Measurements from ENCODE around the gene ZNF764. TPM values are rescaled to one million over a fixed set of nuclear protein-coding genes. Genes with fewer than 3 reads are reported as not detected.

ZNF764 gene
- total RNA-seq, 1 donor from 2014 or later, result 8.4 TPM

GRCh38 chr16:30533748-30534367 lies 24.3 kb downstream of the ZNF764 start:
- intact Hi-C loops (cut with DNase I), result no loop called here
- peak; percentile 1 to 13 for ATAC-seq

DNA sequence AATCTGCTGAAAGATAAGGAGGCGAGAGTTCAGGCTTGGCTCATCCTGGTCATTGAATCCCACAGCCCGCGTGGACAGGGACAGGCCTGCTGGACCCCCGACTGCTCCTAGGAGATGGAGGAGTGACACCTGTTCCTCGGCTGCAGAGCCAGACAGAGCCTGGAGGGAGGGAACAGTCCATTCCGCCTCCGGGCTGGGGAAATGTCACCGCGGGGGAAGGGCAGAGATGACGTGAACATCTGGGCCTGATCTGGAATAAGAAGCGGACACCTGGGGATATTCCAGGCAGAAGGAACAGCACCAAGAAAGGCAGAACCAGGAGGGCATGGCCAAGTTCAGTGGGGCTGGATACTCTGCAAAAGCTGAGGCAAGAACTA lies 25.0 kb downstream of the ZNF764 start:
- DNase-seq, result no peak
- intact Hi-C loops (cut with DNase I), result no loop called here
- no peak for ATAC-seq
- H3K36me3 ChIP-seq, result peaks cover 26% of the 10 kb centered on the region
- no peaks in the 10 kb centered on the region for H3K27me3 ChIP-seq (ENCODE audit: low read depth)
- H3K9me3 ChIP-seq, result no peaks in the 10 kb centered on the region
- H3K4me1 ChIP-seq, result peaks cover 38% of the 10 kb centered on the region
- no peak overlapping the region for H3K27ac ChIP-seq
- H3K4me3 ChIP-seq, result peak overlapping the region; percentile 84
- TF ChIP-seq, protein P1, sequence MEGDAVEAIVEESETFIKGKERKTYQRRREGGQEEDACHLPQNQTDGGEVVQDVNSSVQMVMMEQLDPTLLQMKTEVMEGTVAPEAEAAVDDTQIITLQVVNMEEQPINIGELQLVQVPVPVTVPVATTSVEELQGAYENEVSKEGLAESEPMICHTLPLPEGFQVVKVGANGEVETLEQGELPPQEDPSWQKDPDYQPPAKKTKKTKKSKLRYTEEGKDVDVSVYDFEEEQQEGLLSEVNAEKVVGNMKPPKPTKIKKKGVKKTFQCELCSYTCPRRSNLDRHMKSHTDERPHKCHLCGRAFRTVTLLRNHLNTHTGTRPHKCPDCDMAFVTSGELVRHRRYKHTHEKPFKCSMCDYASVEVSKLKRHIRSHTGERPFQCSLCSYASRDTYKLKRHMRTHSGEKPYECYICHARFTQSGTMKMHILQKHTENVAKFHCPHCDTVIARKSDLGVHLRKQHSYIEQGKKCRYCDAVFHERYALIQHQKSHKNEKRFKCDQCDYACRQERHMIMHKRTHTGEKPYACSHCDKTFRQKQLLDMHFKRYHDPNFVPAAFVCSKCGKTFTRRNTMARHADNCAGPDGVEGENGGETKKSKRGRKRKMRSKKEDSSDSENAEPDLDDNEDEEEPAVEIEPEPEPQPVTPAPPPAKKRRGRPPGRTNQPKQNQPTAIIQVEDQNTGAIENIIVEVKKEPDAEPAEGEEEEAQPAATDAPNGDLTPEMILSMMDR (IDR thresholded peaks at IDR 0.05), result no peak

More at GRCh38 chr16:30533748-30534367, 24.3 kb downstream of the ZNF764 start:
- peaks cover 30% of the 10 kb centered on the region for H3K4me1 ChIP-seq
- peak overlapping the region; percentile 84 for H3K4me3 ChIP-seq
- no peaks in the 10 kb centered on the region for H3K27me3 ChIP-seq (ENCODE audit: low read depth)
- TF ChIP-seq, protein P1 (IDR thresholded peaks at IDR 0.05), result no peak
- no peak for DNase-seq
- no peaks in the 10 kb centered on the region for H3K9me3 ChIP-seq
- peaks cover 26% of the 10 kb centered on the region for H3K36me3 ChIP-seq
- H3K27ac ChIP-seq, result peak overlapping the region; percentile 95

DNA sequence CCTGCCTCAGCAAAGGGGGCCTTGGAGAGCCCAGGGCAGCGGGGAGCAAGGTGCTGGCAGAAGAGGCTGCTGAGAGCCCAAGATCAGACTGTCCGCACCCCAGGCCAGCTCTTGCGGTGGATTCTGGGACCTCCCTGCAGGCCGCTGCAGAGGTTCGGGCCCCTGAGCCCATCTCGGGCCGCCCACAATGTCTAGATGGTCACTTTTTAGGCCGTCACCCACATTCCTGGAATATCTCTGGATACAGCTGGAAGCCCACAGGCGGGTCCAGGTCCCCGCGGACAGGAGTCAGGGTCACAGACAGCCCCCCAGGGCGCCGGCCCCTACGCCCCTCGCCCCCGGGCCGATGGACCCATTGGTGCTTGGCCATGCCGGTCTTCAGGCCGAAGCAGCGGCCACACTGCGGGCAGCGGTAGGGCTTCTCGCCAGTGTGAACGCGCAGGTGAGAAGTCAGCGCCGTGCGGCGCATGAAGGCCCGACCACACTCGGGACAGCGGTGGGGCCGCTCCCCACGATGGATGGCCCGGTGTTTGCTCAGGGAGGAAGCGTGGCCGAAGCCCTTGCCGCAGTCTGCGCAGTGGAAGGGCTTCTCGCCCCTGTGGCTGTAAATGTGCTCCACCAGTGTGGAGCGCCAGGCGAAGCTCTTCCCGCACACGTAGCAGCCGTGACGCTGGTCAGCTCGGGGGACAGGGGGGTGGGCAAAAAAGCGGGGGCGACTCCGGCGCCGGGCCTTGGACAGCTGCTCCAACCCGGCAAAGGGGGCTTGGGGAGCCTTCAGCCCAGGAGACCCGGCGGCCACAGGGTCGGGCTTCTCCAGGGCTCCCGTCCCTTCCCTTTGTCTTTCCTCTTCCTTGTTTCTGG lies 25.7 kb downstream of the ZNF764 start:
- intact Hi-C loops (cut with DNase I), result no loop called here
- Histone ChIP-seq H3K36me3 (peaks cover 26% of the 10 kb centered on the region), H3K27ac (no peak overlapping the region), H3K27me3 (ENCODE audit: low read depth) (no peaks in the 10 kb centered on the region), H3K9me3 (no peaks in the 10 kb centered on the region), H3K4me1 (peaks cover 44% of the 10 kb centered on the region), H3K4me3 (no peak overlapping the region)
- DNase-seq (no peak), ATAC-seq (no peak)
- TF ChIP-seq, protein P1 (IDR thresholded peaks at IDR 0.05), result no peak

GRCh38 chr16:30530163-30531037 lies 27.8 kb downstream of the ZNF764 start:
- intact Hi-C loops (cut with DNase I), result no loop called here
- Histone ChIP-seq H3K4me1 (peaks cover 38% of the 10 kb centered on the region), H3K4me3 (no peak overlapping the region), H3K27ac (peak overlapping the region; percentile 0), H3K27me3 (ENCODE audit: low read depth) (no peaks in the 10 kb centered on the region), H3K9me3 (no peaks in the 10 kb centered on the region), H3K36me3 (peaks cover 27% of the 10 kb centered on the region)
- TF ChIP-seq, protein P1 (IDR thresholded peaks at IDR 0.05), result no peak
- ATAC-seq, result no peak
- DNase-seq, result no peak

GRCh38 chr16:30528799-30529457 lies 29.2 kb downstream of the ZNF764 start:
- TF ChIP-seq, protein P1 (IDR thresholded peaks at IDR 0.05), result no peak
- H3K9me3 ChIP-seq, result no peaks in the 10 kb centered on the region
- no peaks in the 10 kb centered on the region for H3K27me3 ChIP-seq (ENCODE audit: low read depth)
- no peak for DNase-seq
- peak overlapping the region; percentile 98 for H3K27ac ChIP-seq
- H3K4me1 ChIP-seq, result peaks cover 34% of the 10 kb centered on the region
- intact Hi-C loops (cut with DNase I), result no loop called here
- H3K4me3 ChIP-seq, result no peak overlapping the region
- no peak for ATAC-seq
- peaks cover 38% of the 10 kb centered on the region for H3K36me3 ChIP-seq
